ENCODE measurements around the gene FAM3D. TPM values are rescaled to one million over a fixed set of nuclear protein-coding genes. Genes with fewer than 3 reads are reported as not detected.
"Not testable (repeated sequence)": the region's sequence is repeated elsewhere in the genome, so short reads cannot be mapped to it uniquely, and the experiment has no call there.

Gene FAM3D
- polyA plus RNA-seq, 1 experiment: not detected

GRCh38 chr3:58707390-58707930 is 40.9 kb upstream of the FAM3D start:
- H3K4me3 ChIP-seq (ENCODE audit: low read depth, low read length): no peak overlapping the region
- no peak for DNase-seq (ENCODE audit: low read depth)
- ChIA-PET CTCF (no interaction called here), POLR2A (no interaction called here)
- TF ChIP-seq CTCF (IDR thresholded peaks at IDR 0.05; ENCODE audit: insufficient read depth, low read depth, low read length): no peak
- H3K36me3 ChIP-seq (ENCODE audit: control insufficient read depth, insufficient read depth, low read length): no peaks in the 10 kb centered on the region
- no peaks in the 10 kb centered on the region for H3K27me3 ChIP-seq (ENCODE audit: control insufficient read depth, insufficient read depth, low read length)

- TF ChIP-seq CTCF (IDR thresholded peaks at IDR 0.05; ENCODE audit: insufficient read depth, low read depth, low read length): no peak
- no peak overlapping the region for H3K4me3 ChIP-seq (ENCODE audit: low read depth, low read length)
- H3K27me3 ChIP-seq (ENCODE audit: control insufficient read depth, insufficient read depth, low read length): no peaks in the 10 kb centered on the region
- H3K36me3 ChIP-seq (ENCODE audit: control insufficient read depth, insufficient read depth, low read length): no peaks in the 10 kb centered on the region
- DNase-seq (ENCODE audit: low read depth): no peak
- ChIA-PET CTCF (no interaction called here), POLR2A (interaction anchor here (0.6 kb wide), 1 partner anchor 13 kb away, joined by 3 read pairs; no protein-coding TSS in a partner anchor)
Observed at GRCh38 chr3:58706395-58707167, 40.0 kb upstream of the FAM3D start.

GRCh38 chr3:58704745-58705144 is 38.2 kb upstream of the FAM3D start:
- POLR2A ChIA-PET: no interaction called here
- no peak for TF ChIP-seq CTCF (IDR thresholded peaks at IDR 0.05; ENCODE audit: insufficient read depth, low read depth, low read length)
- H3K4me3 ChIP-seq (ENCODE audit: low read depth, low read length): no peak overlapping the region
- no peaks in the 10 kb centered on the region for H3K27me3 ChIP-seq (ENCODE audit: control insufficient read depth, insufficient read depth, low read length)
- no peaks in the 10 kb centered on the region for H3K36me3 ChIP-seq (ENCODE audit: control insufficient read depth, insufficient read depth, low read length)
- no peak for DNase-seq (ENCODE audit: low read depth)
- CTCF ChIA-PET: no interaction called here

- POLR2A ChIA-PET; H3K36me3 ChIP-seq (ENCODE audit: control insufficient read depth, insufficient read depth, low read length); H3K4me3 ChIP-seq (ENCODE audit: low read depth, low read length); DNase-seq (ENCODE audit: low read depth); CTCF ChIA-PET; H3K27me3 ChIP-seq (ENCODE audit: control insufficient read depth, insufficient read depth, low read length): not testable (repeated sequence)
Observed at GRCh38 chr3:58704304-58704703, 37.7 kb upstream of the FAM3D start.

- H3K36me3 ChIP-seq (ENCODE audit: control insufficient read depth, insufficient read depth, low read length): no peaks in the 10 kb centered on the region
- no peak overlapping the region for H3K4me3 ChIP-seq (ENCODE audit: low read depth, low read length)
- no peak for TF ChIP-seq CTCF (IDR thresholded peaks at IDR 0.05; ENCODE audit: insufficient read depth, low read depth, low read length)
- CTCF ChIA-PET: no interaction called here
- POLR2A ChIA-PET: no interaction called here
- DNase-seq (ENCODE audit: low read depth): no peak
- H3K27me3 ChIP-seq (ENCODE audit: control insufficient read depth, insufficient read depth, low read length): no peaks in the 10 kb centered on the region
Observed at GRCh38 chr3:58698246-58698645, 31.7 kb upstream of the FAM3D start.

- no peak for DNase-seq (ENCODE audit: low read depth)
- Histone ChIP-seq H3K36me3 (ENCODE audit: control insufficient read depth, insufficient read depth, low read length) (no peaks in the 10 kb centered on the region), H3K27me3 (ENCODE audit: control insufficient read depth, insufficient read depth, low read length) (no peaks in the 10 kb centered on the region), H3K4me3 (ENCODE audit: low read depth, low read length) (no peak overlapping the region)
- TF ChIP-seq CTCF (IDR thresholded peaks at IDR 0.05; ENCODE audit: insufficient read depth, low read depth, low read length): no peak
- ChIA-PET POLR2A (no interaction called here), CTCF (no interaction called here)
Observed at GRCh38 chr3:58697561-58697960, 31.0 kb upstream of the FAM3D start.

GRCh38 chr3:58696813-58697212 is 30.2 kb upstream of the FAM3D start:
- CTCF ChIA-PET: interaction anchor here (0.7 kb wide), 1 partner anchor 356 kb away, joined by 3 read pairs; no protein-coding TSS in a partner anchor
- H3K4me3 ChIP-seq (ENCODE audit: low read depth, low read length); DNase-seq (ENCODE audit: low read depth); H3K27me3 ChIP-seq (ENCODE audit: control insufficient read depth, insufficient read depth, low read length); POLR2A ChIA-PET; H3K36me3 ChIP-seq (ENCODE audit: control insufficient read depth, insufficient read depth, low read length): not testable (repeated sequence)

All from BJ (cell line).